ENCODE results near the gene DGKG.

Gene DGKG

GRCh38 chr3:186283651-186284348, 78.2 kb downstream of the DGKG start:
- no peak overlapping the region for H3K4me3 ChIP-seq (ENCODE audit: low read depth, low read length)
- DNase-seq (ENCODE audit: low read depth): peak; percentile 64

- H3K4me3 ChIP-seq (ENCODE audit: low read depth, low read length): no peak overlapping the region
- DNase-seq (ENCODE audit: low read depth): no peak
Measured at GRCh38 chr3:186283096-186283495, 78.9 kb downstream of the DGKG start.

- H3K4me3 ChIP-seq (ENCODE audit: low read depth, low read length): no peak overlapping the region
- peak; percentile 70 for DNase-seq (ENCODE audit: low read depth)
Measured at GRCh38 chr3:186281176-186281575, 80.9 kb downstream of the DGKG start.

- no peak overlapping the region for H3K4me3 ChIP-seq (ENCODE audit: low read depth, low read length)
- DNase-seq (ENCODE audit: low read depth): no peak
Measured at GRCh38 chr3:186280737-186281136, 81.3 kb downstream of the DGKG start.

- DNase-seq (ENCODE audit: low read depth): peak; percentile 47
- no peak overlapping the region for H3K4me3 ChIP-seq (ENCODE audit: low read depth, low read length)
Measured at GRCh38 chr3:186277268-186277909, 84.6 kb downstream of the DGKG start.

- DNase-seq (ENCODE audit: low read depth): no peak
- H3K4me3 ChIP-seq (ENCODE audit: low read depth, low read length): no peak overlapping the region
Measured at GRCh38 chr3:186275436-186275835, 86.6 kb downstream of the DGKG start.

GRCh38 chr3:186273586-186273985, 88.4 kb downstream of the DGKG start:
- DNase-seq (ENCODE audit: low read depth): no peak
- H3K4me3 ChIP-seq (ENCODE audit: low read depth, low read length): no peak overlapping the region

GRCh38 chr3:186270701-186271100, 91.3 kb downstream of the DGKG start:
- DNase-seq (ENCODE audit: low read depth): no peak
- H3K4me3 ChIP-seq (ENCODE audit: low read depth, low read length): no peak overlapping the region

- H3K4me3 ChIP-seq (ENCODE audit: low read depth, low read length): no peak overlapping the region
- no peak for DNase-seq (ENCODE audit: low read depth)
Measured at GRCh38 chr3:186268616-186269448, 93.2 kb downstream of the DGKG start.

DNA sequence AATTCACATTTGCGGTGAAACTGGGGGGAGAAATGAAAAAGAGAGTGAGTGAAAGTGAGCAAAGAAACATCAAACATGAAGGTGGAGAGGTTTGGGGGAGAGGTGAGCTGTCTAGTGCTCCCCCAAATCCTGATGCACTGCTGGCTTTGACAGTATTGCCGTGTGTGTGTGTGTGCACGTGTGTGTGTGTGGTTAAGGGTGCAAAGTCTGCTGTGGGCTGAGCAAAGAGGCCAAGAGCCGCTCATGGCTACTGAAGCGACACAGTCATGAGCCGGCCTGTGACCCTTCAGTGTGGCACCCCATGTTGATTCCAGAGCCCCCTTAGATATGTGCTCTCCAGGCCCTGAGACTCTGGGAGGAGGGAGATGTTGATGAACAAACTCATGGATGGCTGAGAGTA, 94.3 kb downstream of the DGKG start:
- no peak for DNase-seq (ENCODE audit: low read depth)
- H3K4me3 ChIP-seq (ENCODE audit: low read depth, low read length): no peak overlapping the region

- no peak for DNase-seq (ENCODE audit: low read depth)
- H3K4me3 ChIP-seq (ENCODE audit: low read depth, low read length): no peak overlapping the region
Measured at GRCh38 chr3:186264608-186265400, 97.2 kb downstream of the DGKG start.

DNA sequence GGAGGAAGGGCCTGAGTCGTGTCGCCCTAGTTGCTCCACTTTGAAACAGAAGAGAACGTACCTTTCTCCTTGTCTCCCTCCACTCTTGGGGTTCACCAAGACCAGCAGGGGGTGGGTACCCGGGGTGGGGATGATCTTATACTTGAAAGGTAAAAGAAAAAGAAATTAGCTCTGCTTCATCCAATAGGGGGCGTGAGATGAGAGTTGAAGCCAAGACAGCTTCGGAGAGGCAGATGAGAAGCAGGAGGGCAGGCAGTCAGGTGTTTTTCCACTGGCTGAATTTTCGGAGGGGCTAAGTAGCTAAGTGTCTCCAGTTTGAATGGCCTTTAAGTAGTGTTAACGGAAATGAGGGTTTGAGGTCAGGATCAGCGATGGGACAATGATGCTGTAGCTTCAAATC, 100.4 kb downstream of the DGKG start:
- no peak for DNase-seq (ENCODE audit: low read depth)
- H3K4me3 ChIP-seq (ENCODE audit: low read depth, low read length): no peak overlapping the region

- DNase-seq (ENCODE audit: low read depth): no peak
- H3K4me3 ChIP-seq (ENCODE audit: low read depth, low read length): no peak overlapping the region
Measured at GRCh38 chr3:186260726-186261125, 101.3 kb downstream of the DGKG start.

DNA sequence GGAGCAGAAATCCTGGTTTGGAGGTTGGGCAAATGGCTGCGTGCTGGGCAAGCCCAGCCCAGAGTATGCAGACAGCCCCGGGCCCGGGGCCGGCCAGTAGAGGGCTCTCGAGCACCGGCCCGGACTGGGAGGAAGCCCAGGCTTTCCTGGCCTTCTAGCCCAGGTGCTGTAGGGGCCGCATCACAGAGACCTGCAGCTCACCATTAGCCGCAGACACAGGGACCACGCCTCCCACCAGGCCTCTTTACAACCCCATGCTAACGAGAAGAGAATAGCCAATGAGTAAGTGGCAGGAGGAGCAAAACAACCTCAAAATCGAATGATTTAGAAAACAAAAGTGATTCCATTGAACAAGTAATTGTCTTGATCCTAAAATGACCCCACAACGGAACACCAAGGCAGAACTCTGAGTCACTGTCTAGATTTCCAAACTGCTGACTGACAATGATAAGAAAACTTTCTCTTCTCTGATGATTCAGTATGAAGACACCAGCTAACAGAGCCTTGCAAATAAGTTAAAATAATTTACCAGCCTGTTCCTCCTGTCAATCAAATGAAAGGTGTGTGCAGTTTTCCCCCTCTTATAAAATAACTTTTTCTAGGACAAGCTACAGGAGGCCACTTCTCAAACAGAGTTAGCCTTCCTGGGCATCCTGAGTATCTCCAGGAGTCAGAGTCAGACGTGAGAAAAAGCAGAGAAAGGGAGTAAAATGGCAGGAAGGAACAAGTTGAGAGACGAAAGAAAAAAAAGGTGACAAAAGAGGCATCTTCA, 102.2 kb downstream of the DGKG start:
- H3K4me3 ChIP-seq (ENCODE audit: low read depth, low read length): no peak overlapping the region

DNA sequence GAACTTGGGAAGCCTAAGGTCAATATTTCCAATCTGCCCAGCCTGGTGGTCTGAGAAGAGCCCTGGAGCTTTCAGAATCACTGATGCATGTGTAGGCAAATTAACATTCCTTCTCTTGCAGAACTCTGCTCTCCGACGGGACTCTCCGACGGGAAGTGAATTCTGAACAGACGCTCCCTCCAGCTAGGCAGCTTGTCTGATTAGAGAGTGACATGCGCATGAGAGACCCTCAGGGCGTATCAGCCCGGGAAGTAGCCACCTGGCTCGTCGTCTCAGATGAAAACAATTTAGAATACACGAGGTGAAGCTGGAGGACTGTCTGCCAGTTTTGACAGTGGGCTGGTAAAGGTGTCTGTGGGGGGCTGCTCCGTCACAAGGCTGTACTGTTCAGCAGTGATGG, 103.1 kb downstream of the DGKG start:
- DNase-seq (ENCODE audit: low read depth): no peak
- no peak overlapping the region for H3K4me3 ChIP-seq (ENCODE audit: low read depth, low read length)

More for the DNA sequence above, 102.2 kb downstream of the DGKG start:
- peak; percentile 49 for DNase-seq (ENCODE audit: low read depth)

DNA sequence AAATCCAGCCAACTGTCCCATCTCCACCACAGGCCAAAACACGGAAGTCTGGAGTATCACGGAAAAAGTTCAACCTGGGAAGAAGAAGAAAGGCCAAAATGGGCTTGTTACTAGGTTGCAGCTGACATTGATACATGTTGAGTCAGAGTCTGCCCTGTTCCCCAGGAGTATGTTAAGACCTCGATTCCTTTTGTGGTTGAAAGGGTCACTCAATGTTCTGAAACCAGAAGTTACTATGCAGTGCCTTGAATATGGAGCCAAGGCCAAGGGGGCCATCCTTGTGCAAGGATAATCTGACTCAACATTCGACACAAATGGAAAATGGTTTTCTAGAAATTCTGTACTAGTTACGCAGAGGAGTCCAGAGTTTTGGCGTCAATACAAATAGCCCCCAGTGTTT, 104.2 kb downstream of the DGKG start:
- peak; percentile 78 for DNase-seq (ENCODE audit: low read depth)
- H3K4me3 ChIP-seq (ENCODE audit: low read depth, low read length): no peak overlapping the region

GRCh38 chr3:186255703-186256331, 106.2 kb downstream of the DGKG start:
- H3K4me3 ChIP-seq (ENCODE audit: low read depth, low read length): no peak overlapping the region
- no peak for DNase-seq (ENCODE audit: low read depth)

Measured in skeletal muscle cell (primary cell).